ENCODE results near the gene LAMC1. TPM values are rescaled to one million over a fixed set of nuclear protein-coding genes. Genes with fewer than 3 reads are reported as not detected.

Gene LAMC1
- total RNA-seq, 2 donors from 2014 or later, result 60.7 to 96.6 TPM

DNA sequence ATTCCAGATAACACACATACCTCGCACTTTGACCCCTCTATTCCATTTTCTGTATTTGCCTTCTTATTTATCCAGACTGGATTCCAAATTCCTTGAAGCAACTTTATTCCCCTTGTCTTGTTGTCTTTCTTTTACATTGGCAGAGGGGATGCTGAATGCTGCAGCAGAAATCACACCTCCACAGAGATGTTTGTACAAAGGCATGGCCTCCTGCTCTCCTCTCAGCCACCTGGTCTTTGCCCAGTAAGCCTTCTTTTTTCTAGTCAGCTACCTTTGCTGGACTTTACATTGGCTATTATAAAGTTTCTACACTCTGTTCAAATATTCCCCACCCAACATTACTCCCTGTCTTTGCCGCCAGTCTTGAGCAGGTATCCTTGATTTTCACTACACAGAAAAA lies 75.1 kb downstream of the LAMC1 start:
- WGBS, 2 donors, result 66 to 79% methylated on average over 2 of the region's 2 CpGs
- Histone ChIP-seq H3K27ac (no peak overlapping the region), H3K27me3 (no peaks in the 10 kb centered on the region), H3K4me3 (no peak overlapping the region), H3K4me1 (peaks cover 30% of the 10 kb centered on the region), H3K9me3 (no peaks in the 10 kb centered on the region), H3K36me3 (replicated peaks in 1 of 2; ENCODE audit: insufficient read depth in 1 of 2, low read depth in 2 of 2) (no peaks in the 10 kb centered on the region)
- intact Hi-C loops (cut with DNase I), result no loop called here
- DNase-seq (no peak), ATAC-seq (no peak)
- TF ChIP-seq, protein P1, sequence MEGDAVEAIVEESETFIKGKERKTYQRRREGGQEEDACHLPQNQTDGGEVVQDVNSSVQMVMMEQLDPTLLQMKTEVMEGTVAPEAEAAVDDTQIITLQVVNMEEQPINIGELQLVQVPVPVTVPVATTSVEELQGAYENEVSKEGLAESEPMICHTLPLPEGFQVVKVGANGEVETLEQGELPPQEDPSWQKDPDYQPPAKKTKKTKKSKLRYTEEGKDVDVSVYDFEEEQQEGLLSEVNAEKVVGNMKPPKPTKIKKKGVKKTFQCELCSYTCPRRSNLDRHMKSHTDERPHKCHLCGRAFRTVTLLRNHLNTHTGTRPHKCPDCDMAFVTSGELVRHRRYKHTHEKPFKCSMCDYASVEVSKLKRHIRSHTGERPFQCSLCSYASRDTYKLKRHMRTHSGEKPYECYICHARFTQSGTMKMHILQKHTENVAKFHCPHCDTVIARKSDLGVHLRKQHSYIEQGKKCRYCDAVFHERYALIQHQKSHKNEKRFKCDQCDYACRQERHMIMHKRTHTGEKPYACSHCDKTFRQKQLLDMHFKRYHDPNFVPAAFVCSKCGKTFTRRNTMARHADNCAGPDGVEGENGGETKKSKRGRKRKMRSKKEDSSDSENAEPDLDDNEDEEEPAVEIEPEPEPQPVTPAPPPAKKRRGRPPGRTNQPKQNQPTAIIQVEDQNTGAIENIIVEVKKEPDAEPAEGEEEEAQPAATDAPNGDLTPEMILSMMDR (IDR thresholded peaks at IDR 0.05), result no peak
- no peak for TF ChIP-seq POLR2A (IDR thresholded peaks at IDR 0.05)

GRCh38 chr1:183100361-183100974 lies 77.2 kb downstream of the LAMC1 start:
- WGBS, 2 donors, result 92 to 95% methylated on average over 4 of the region's 4 CpGs
- Histone ChIP-seq H3K27ac (no peak overlapping the region), H3K36me3 (replicated peaks in 1 of 2; ENCODE audit: insufficient read depth in 1 of 2, low read depth in 2 of 2) (no peaks in the 10 kb centered on the region), H3K4me1 (peaks cover 25% of the 10 kb centered on the region), H3K9me3 (no peaks in the 10 kb centered on the region), H3K27me3 (no peaks in the 10 kb centered on the region), H3K4me3 (no peak overlapping the region)
- DNase-seq, result no peak
- TF ChIP-seq, protein P1 (IDR thresholded peaks at IDR 0.05), result no peak
- TF ChIP-seq POLR2A (IDR thresholded peaks at IDR 0.05), result no peak
- intact Hi-C loops (cut with DNase I), result no loop called here
- no peak for ATAC-seq

DNA sequence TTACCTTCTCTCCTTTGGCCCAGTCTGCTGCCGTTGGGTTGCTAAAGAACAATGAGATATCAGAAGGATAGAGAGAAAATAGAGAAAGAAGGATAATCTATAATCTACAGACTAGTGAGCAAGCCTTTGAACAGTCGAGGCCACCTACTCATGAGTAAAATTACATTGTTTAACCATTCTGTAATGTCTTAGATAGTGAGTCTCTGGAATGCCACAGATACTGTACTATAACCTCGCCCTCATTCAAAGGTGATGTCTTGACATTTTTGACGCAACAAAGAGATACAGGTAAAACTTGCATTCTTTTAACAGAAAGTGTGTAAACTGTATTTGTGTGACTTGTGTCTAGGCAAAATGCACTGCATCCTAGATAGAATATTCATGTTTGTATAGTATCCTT lies 77.9 kb downstream of the LAMC1 start:
- no peak overlapping the region for H3K4me3 ChIP-seq
- intact Hi-C loops (cut with DNase I), result no loop called here
- no peak for TF ChIP-seq POLR2A (IDR thresholded peaks at IDR 0.05)
- TF ChIP-seq, protein P1 (IDR thresholded peaks at IDR 0.05), result no peak
- H3K4me1 ChIP-seq, result peaks cover 25% of the 10 kb centered on the region
- ATAC-seq, result no peak
- 72 to 80% methylated on average over 4 of the region's 4 CpGs for WGBS, 2 donors
- no peaks in the 10 kb centered on the region for H3K27me3 ChIP-seq
- H3K36me3 ChIP-seq (replicated peaks in 1 of 2; ENCODE audit: insufficient read depth in 1 of 2, low read depth in 2 of 2), result no peaks in the 10 kb centered on the region
- no peak for DNase-seq
- no peaks in the 10 kb centered on the region for H3K9me3 ChIP-seq
- H3K27ac ChIP-seq, result no peak overlapping the region

DNA sequence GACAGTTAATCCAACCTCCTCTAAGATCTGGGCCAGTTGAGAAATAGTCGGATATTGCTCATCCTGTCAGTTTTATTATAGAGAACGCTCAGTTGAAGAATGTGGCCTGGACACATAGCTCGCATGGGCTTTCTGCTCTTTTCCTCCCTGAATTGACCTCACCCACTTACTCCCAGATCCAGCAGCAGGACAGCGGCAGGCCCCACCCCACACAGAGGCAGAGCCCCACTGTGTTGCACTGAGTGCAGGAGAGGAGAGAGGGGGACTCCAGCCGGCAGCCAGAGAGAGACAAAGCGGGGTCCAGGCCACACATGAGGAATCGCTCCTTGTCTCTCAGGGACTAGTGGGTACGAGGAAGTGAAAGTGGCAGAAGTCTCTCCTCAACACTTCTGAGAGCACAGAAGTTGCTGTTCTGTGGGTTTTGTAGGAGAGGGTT lies 78.6 kb downstream of the LAMC1 start:
- Histone ChIP-seq H3K27ac (no peak overlapping the region), H3K27me3 (no peaks in the 10 kb centered on the region), H3K4me3 (no peak overlapping the region), H3K9me3 (no peaks in the 10 kb centered on the region), H3K36me3 (replicated peaks in 1 of 2; ENCODE audit: insufficient read depth in 1 of 2, low read depth in 2 of 2) (no peaks in the 10 kb centered on the region), H3K4me1 (peaks cover 20% of the 10 kb centered on the region)
- no peak for DNase-seq
- TF ChIP-seq POLR2A (IDR thresholded peaks at IDR 0.05), result no peak
- TF ChIP-seq, protein P1 (IDR thresholded peaks at IDR 0.05), result no peak
- WGBS, 2 donors, result 74 to 75% methylated on average over 8 of the region's 8 CpGs
- intact Hi-C loops (cut with DNase I), result no loop called here
- no peak for ATAC-seq

- no peak for DNase-seq
- H3K27ac ChIP-seq, result no peak overlapping the region
- no peak for ATAC-seq
Observed at GRCh38 chr1:183103147-183103546, 79.9 kb downstream of the LAMC1 start.

More at GRCh38 chr1:183103147-183103546, 79.9 kb downstream of the LAMC1 start:
- no peaks in the 10 kb centered on the region for H3K36me3 ChIP-seq (replicated peaks in 1 of 2; ENCODE audit: insufficient read depth in 1 of 2, low read depth in 2 of 2)
- H3K9me3 ChIP-seq, result no peaks in the 10 kb centered on the region
- TF ChIP-seq, protein P1 (IDR thresholded peaks at IDR 0.05), result no peak
- TF ChIP-seq POLR2A (IDR thresholded peaks at IDR 0.05), result no peak
- H3K27me3 ChIP-seq, result no peaks in the 10 kb centered on the region
- WGBS, 2 donors, result 86% methylated on average over 11 of the region's 11 CpGs
- no peak overlapping the region for H3K4me3 ChIP-seq
- intact Hi-C loops (cut with DNase I), result no loop called here
- H3K4me1 ChIP-seq, result peaks cover 7% of the 10 kb centered on the region

All from body of pancreas (tissue), 4 donors.